PC-9 (cell line): ENCODE measurements around the gene SVOPL. TPM values are rescaled to one million over a fixed set of nuclear protein-coding genes. Genes with fewer than 3 reads are reported as not detected.

ENCODE experiments used
- BruUV-seq: library from RNA; stranded (reverse); fragments of 400-500 nt; replicated peaks from 2 replicates; lab custom pipeline; 2021; lab: Mats Ljungman, UMichigan
- CTCF ChIA-PET: fragments of 300-600 bp; sonication (Branson Sonifier 250); formaldehyde crosslinking; loops from one replicate; lab custom pipeline; 2022; ENCODE audit warnings: antibody characterized with exemption; lab: Charles Lee
- POLR2A ChIA-PET: fragments of 300-600 bp; sonication (Branson Sonifier 250); formaldehyde crosslinking; loops from one replicate; lab custom pipeline; 2022; ENCODE audit warnings: antibody characterized with exemption; ENCODE audit not compliant: unreplicated experiment; lab: Charles Lee
- DNase-seq, 2 experiments: peaks; one replicate each; pipeline versions ENCODE4 v3.0.0 to v3.0.0-alpha.2; 2015 to 2022; ENCODE audit warnings: mixed read lengths in 1 of 2
- H2AFZ ChIP-seq: fragments of 200-600 bp; sonication (generic); 2 replicates; pipeline ENCODE4 v1.8.1; 2017; ENCODE audit warnings: antibody characterized with exemption
- H3F3A ChIP-seq: fragments of 200-600 bp; sonication (generic); 2 replicates; pipeline ENCODE4 v1.8.1; 2017; ENCODE audit warnings: antibody characterized with exemption, mild to moderate bottlenecking, low read depth; ENCODE audit not compliant: insufficient read depth
- H3K27ac ChIP-seq: fragments of 200-600 bp; sonication (generic); 2 replicates; pipeline ENCODE4 v1.6.1; 2016; ENCODE audit warnings: mixed run types
- H3K27me3 ChIP-seq: fragments of 200-600 bp; sonication (generic); 2 replicates; pipeline ENCODE4 v1.6.1; 2016; ENCODE audit warnings: low read depth, mixed run types; ENCODE audit not compliant: insufficient read depth
- H3K36me3 ChIP-seq: fragments of 200-600 bp; sonication (generic); 2 replicates; pipeline ENCODE4 v1.6.1; 2016; ENCODE audit warnings: low read depth, mixed run types
- H3K4me1 ChIP-seq: fragments of 200-600 bp; sonication (generic); replicated peaks from 2 replicates; pipeline ENCODE4 v1.6.1; 2016; ENCODE audit warnings: mixed run types; ENCODE audit not compliant: insufficient read depth
- H3K4me2 ChIP-seq: fragments of 200-600 bp; sonication (generic); 2 replicates; pipeline ENCODE4 v1.6.1; 2017; ENCODE audit warnings: mixed run types
- H3K4me3 ChIP-seq: fragments of 200-600 bp; sonication (generic); 2 replicates; pipeline ENCODE4 v1.6.1; 2016; ENCODE audit warnings: mixed run types
- H3K79me2 ChIP-seq: fragments of 200-600 bp; sonication (generic); 2 replicates; pipeline ENCODE4 v1.6.1; 2017; ENCODE audit warnings: low read depth, mixed run types
- H3K9me2 ChIP-seq: fragments of 200-600 bp; sonication (generic); 2 replicates; pipeline ENCODE4 v1.8.1; 2017; ENCODE audit warnings: mild to moderate bottlenecking; ENCODE audit not compliant: insufficient read depth
- H3K9me3 ChIP-seq: fragments of 200-600 bp; sonication (generic); 2 replicates; pipeline ENCODE4 v1.8.1; 2016; ENCODE audit warnings: low read depth; ENCODE audit not compliant: insufficient read depth
- H4K20me1 ChIP-seq: fragments of 200-600 bp; sonication (generic); 2 replicates; pipeline ENCODE4 v1.8.1; 2017; ENCODE audit not compliant: insufficient read depth
- CTCF ChIP-seq: fragments of 200-600 bp; sonication (generic); conservative IDR thresholded peaks from 2 replicates; pipeline ENCODE4 v1.6.1; 2017; ENCODE audit warnings: mixed run types, antibody characterized with exemption, mild to moderate bottlenecking, moderate library complexity
- EZH2 ChIP-seq: fragments of 200-600 bp; sonication (generic); IDR thresholded peaks from 2 replicates; pipeline ENCODE4 v1.8.0; 2017; ENCODE audit warnings: antibody characterized with exemption, low read depth
- intact Hi-C: fragments of 100-400 bp; cut with micrococcal nuclease; formaldehyde crosslinking; loops from one replicate; pipeline ENCODE4 v1.10.0; 2022; ENCODE audit not compliant: unreplicated experiment
- total RNA-seq: library from RNA; stranded (reverse); gene quantifications from 2 replicates; pipeline ENCODE4 v1.2.3, GENCODE V29; 2021

The SVOPL gene
- total RNA-seq, 1 experiment from 2014 or later = 0.70 TPM

- Histone ChIP-seq H4K20me1 (no peaks in the 10 kb centered on the region), H3K4me2 (no peak overlapping the region), H3K9me3 (peaks cover 5% of the 10 kb centered on the region), H3K79me2 (no peaks in the 10 kb centered on the region), H2AFZ (no peak overlapping the region), H3K27me3 (no peaks in the 10 kb centered on the region), H3F3A (peaks cover 17% of the 10 kb centered on the region; the same call in 1 of the 2 replicates), H3K36me3 (no peaks in the 10 kb centered on the region), H3K4me1 (peaks cover 34% of the 10 kb centered on the region), H3K9me2 (no peaks in the 10 kb centered on the region), H3K27ac (no peak overlapping the region), H3K4me3 (no peak overlapping the region)
- BruUV-seq = no TSS peak
- DNase-seq = no peak
- TF ChIP-seq CTCF (no peak), EZH2 (no peak)
- intact Hi-C loops = loop anchor here (5.0 to 10.0 kb wide), 2 partner anchors 197 to 205 kb away; partner anchors contain the start of gene TRIM24
- POLR2A ChIA-PET = no interaction called here
- CTCF ChIA-PET = no interaction called here
These were observed 33.5 kb downstream of the SVOPL start for GRCh38 chr7:138667535-138668228.

GRCh38 chr7:138666385-138666784 lies 34.8 kb downstream of the SVOPL start:
- intact Hi-C loops = loop anchor here (5.0 to 10.0 kb wide), 2 partner anchors 198 to 204 kb away; partner anchors contain the start of gene TRIM24
- no peak overlapping the region for H3K4me3 ChIP-seq
- ChIA-PET POLR2A (interaction anchor here (0.6 kb wide), 1 partner anchor 577 kb away, joined by 3 read pairs; no protein-coding TSS in a partner anchor), CTCF (no interaction called here)
- H3K4me1 ChIP-seq = peaks cover 42% of the 10 kb centered on the region
- no peaks in the 10 kb centered on the region for H3K9me2 ChIP-seq
- H3K9me3 ChIP-seq = peaks cover 5% of the 10 kb centered on the region
- TF ChIP-seq CTCF = no peak
- TF ChIP-seq EZH2 = no peak
- no peak overlapping the region for H2AFZ ChIP-seq
- no peak overlapping the region for H3K27ac ChIP-seq
- no peaks in the 10 kb centered on the region for H4K20me1 ChIP-seq
- H3K36me3 ChIP-seq = no peaks in the 10 kb centered on the region
- no peaks in the 10 kb centered on the region for H3K79me2 ChIP-seq
- H3F3A ChIP-seq = peaks cover 18% of the 10 kb centered on the region; the same call in 1 of the 2 replicates
- H3K4me2 ChIP-seq = no peak overlapping the region
- no TSS peak for BruUV-seq
- H3K27me3 ChIP-seq = no peaks in the 10 kb centered on the region
- DNase-seq = no peak

GRCh38 chr7:138665669-138666140 lies 35.5 kb downstream of the SVOPL start:
- Histone ChIP-seq H3K27me3 (no peaks in the 10 kb centered on the region), H3K9me3 (peaks cover 5% of the 10 kb centered on the region), H2AFZ (no peak overlapping the region), H4K20me1 (no peaks in the 10 kb centered on the region), H3K27ac (no peak overlapping the region), H3K9me2 (no peaks in the 10 kb centered on the region), H3K4me1 (peaks cover 42% of the 10 kb centered on the region), H3K4me2 (peak overlapping the region; percentile 51), H3K36me3 (no peaks in the 10 kb centered on the region), H3F3A (peaks cover 18% of the 10 kb centered on the region; the same call in 1 of the 2 replicates), H3K4me3 (no peak overlapping the region), H3K79me2 (no peaks in the 10 kb centered on the region)
- DNase-seq = no peak
- BruUV-seq = no TSS peak
- POLR2A ChIA-PET = no interaction called here
- CTCF ChIA-PET = no interaction called here
- TF ChIP-seq CTCF (no peak), EZH2 (no peak)
- intact Hi-C loops = loop anchor here (5.0 to 10.0 kb wide), 2 partner anchors 199 to 203 kb away; partner anchors contain the start of gene TRIM24
